Fibroblast of lung (primary cell): ENCODE data around the gene POGZ. TPM values are rescaled to one million over a fixed set of nuclear protein-coding genes. Genes with fewer than 3 reads are reported as not detected.

Source experiments
- DNase-seq, 2 donors: peaks; one replicate each; pipeline versions ENCODE4 v3.0.0 to v3.0.0-alpha.2; 2010; ENCODE audit warnings: low read depth in 2 of 2
- H2AFZ ChIP-seq: 2 replicates; pipeline ENCODE4 v1.5.1; 2012; ENCODE audit warnings: low read length, control low read depth, inconsistent platforms
- H3K27ac ChIP-seq: 2 replicates; pipeline ENCODE4 v1.5.1; 2011; ENCODE audit warnings: low read length, control low read depth; ENCODE audit not compliant: insufficient read depth
- H3K27me3 ChIP-seq: 2 replicates; pipeline ENCODE4 v1.5.1; 2011; ENCODE audit warnings: mild to moderate bottlenecking, low read length; ENCODE audit not compliant: control insufficient read depth, insufficient read depth
- H3K36me3 ChIP-seq: 2 replicates; pipeline ENCODE4 v1.5.1; 2011; ENCODE audit warnings: low read length; ENCODE audit not compliant: control insufficient read depth, insufficient read depth
- H3K4me1 ChIP-seq: 2 replicates; pipeline ENCODE4 v1.5.1; 2011; ENCODE audit warnings: low read length; ENCODE audit not compliant: control insufficient read depth, insufficient read depth; ENCODE audit errors: extremely low read depth
- H3K4me2 ChIP-seq: 2 replicates; pipeline ENCODE4 v1.5.1; 2011; ENCODE audit warnings: low read length, control low read depth; ENCODE audit not compliant: insufficient read depth; ENCODE audit errors: extremely low read depth
- H3K4me3 ChIP-seq, 4 experiments: fragments of 200-600 bp in 1 of 4; sonication (generic) in 1 of 4; replicated peaks in 1 of 4; 2 replicates each; pipeline ENCODE4 v1.5.1; 2011 to 2016; ENCODE audit warnings: low read length in 4 of 4, low read depth in 3 of 4, mild to moderate bottlenecking in 3 of 4, control low read depth in 2 of 4, inconsistent platforms in 1 of 4, mixed read lengths in 1 of 4; ENCODE audit not compliant: insufficient read depth in 1 of 4; ENCODE audit errors: control extremely low read depth in 1 of 4
- H3K79me2 ChIP-seq: 2 replicates; pipeline ENCODE4 v1.5.1; 2012; ENCODE audit warnings: mild to moderate bottlenecking, low read length, inconsistent platforms; ENCODE audit not compliant: control insufficient read depth, insufficient read depth
- H3K9ac ChIP-seq: 2 replicates; pipeline ENCODE4 v1.5.1; 2011; ENCODE audit warnings: mild to moderate bottlenecking, low read length, control low read depth; ENCODE audit not compliant: insufficient read depth
- H3K9me3 ChIP-seq: 2 replicates; pipeline ENCODE4 v1.5.1; 2012; ENCODE audit warnings: low read depth, low read length; ENCODE audit not compliant: control insufficient read depth, insufficient read depth
- H4K20me1 ChIP-seq: 2 replicates; pipeline ENCODE4 v1.5.1; 2011; ENCODE audit warnings: low read length; ENCODE audit not compliant: control insufficient read depth, insufficient read depth; ENCODE audit errors: extremely low read depth
- EZH2 ChIP-seq: IDR thresholded peaks from 2 replicates; pipeline ENCODE4 v1.5.1; 2012; ENCODE audit warnings: low read length, control low read depth, mild to moderate bottlenecking; ENCODE audit errors: missing control alignments
- polyA plus RNA-seq, 2 donors: library from polyadenylated mRNA; depleted of rRNA in 1 of 2; stranded (reverse) in 1 of 2; unstranded in 1 of 2; fragments of >200 nt; gene quantifications; 2 replicates each; pipeline ENCODE4 v1.2.1, GENCODE V29; 2011 to 2012; ENCODE audit warnings: missing spikeins in 1 of 2
- total RNA-seq: library from RNA; depleted of rRNA; stranded (reverse); fragments of >200 nt; gene quantifications from 2 replicates; pipeline ENCODE4 v1.2.1, GENCODE V29; 2014
- TF ChIP-seq, protein P1 (sequence below), 2 donors: IDR thresholded peaks in 1 of 2; conservative IDR thresholded peaks in 1 of 2; 1 replicate in 1 of 2; 2 replicates in 1 of 2; pipeline ENCODE4 v1.5.1; 2011 to 2012; ENCODE audit warnings: low read length in 2 of 2, control low read depth in 1 of 2, inconsistent platforms in 1 of 2, low read depth in 1 of 2, mild to moderate bottlenecking in 1 of 2

POGZ gene
- total and polyA plus RNA-seq, 2 donors (not counting 1 experiment from before 2014, with no cell fraction given), result 21.6 to 27.6 TPM

DNA sequence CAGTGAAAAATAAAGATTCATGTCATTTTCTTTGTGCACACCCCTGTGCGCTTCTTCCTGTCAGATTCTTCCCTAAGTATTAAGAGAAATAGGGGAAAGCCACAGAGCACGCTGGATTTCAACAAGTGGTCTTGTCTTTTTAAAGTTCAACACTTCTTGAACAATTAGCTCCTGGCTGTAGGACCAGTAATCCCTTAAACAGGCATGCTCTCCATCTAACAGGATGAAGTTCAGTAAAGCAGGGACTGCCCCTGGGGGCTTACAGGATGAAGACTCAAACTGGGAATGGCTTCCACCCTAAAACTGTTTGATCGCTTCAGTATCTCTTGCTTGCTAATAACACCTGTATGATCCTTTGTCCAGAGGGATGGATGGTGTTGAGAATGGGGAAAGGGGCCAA lies 55.7 kb downstream of the POGZ start:
- Histone ChIP-seq H3K4me1 (peaks cover 8% of the 10 kb centered on the region), H3K4me3 (no peak overlapping the region), H3K79me2 (peaks cover 20% of the 10 kb centered on the region), H3K27ac (no peak overlapping the region), H3K9me3 (no peaks in the 10 kb centered on the region), H3K36me3 (peaks cover 22% of the 10 kb centered on the region), H3K4me2 (no peak overlapping the region), H3K9ac (no peak overlapping the region), H2AFZ (no peak overlapping the region), H4K20me1 (peaks cover 2% of the 10 kb centered on the region), H3K27me3 (no peaks in the 10 kb centered on the region)
- DNase-seq, result no peak
- no peak for TF ChIP-seq EZH2
- TF ChIP-seq, protein P1, sequence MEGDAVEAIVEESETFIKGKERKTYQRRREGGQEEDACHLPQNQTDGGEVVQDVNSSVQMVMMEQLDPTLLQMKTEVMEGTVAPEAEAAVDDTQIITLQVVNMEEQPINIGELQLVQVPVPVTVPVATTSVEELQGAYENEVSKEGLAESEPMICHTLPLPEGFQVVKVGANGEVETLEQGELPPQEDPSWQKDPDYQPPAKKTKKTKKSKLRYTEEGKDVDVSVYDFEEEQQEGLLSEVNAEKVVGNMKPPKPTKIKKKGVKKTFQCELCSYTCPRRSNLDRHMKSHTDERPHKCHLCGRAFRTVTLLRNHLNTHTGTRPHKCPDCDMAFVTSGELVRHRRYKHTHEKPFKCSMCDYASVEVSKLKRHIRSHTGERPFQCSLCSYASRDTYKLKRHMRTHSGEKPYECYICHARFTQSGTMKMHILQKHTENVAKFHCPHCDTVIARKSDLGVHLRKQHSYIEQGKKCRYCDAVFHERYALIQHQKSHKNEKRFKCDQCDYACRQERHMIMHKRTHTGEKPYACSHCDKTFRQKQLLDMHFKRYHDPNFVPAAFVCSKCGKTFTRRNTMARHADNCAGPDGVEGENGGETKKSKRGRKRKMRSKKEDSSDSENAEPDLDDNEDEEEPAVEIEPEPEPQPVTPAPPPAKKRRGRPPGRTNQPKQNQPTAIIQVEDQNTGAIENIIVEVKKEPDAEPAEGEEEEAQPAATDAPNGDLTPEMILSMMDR (conservative IDR thresholded peaks at IDR 0.05 in 1 of 2, IDR thresholded peaks at IDR 0.05 in 1 of 2; ENCODE audit: low read depth in 1 of 2, low read length in 2 of 2), result no peak

GRCh38 chr1:151402764-151403163 lies 56.5 kb downstream of the POGZ start:
- Histone ChIP-seq H3K9ac (no peak overlapping the region), H3K79me2 (peaks cover 20% of the 10 kb centered on the region), H3K4me3 (no peak overlapping the region), H4K20me1 (peaks cover 2% of the 10 kb centered on the region), H2AFZ (no peak overlapping the region), H3K36me3 (peaks cover 20% of the 10 kb centered on the region), H3K27ac (no peak overlapping the region), H3K9me3 (no peaks in the 10 kb centered on the region), H3K27me3 (no peaks in the 10 kb centered on the region), H3K4me1 (peaks cover 8% of the 10 kb centered on the region), H3K4me2 (no peak overlapping the region)
- TF ChIP-seq EZH2, result no peak
- TF ChIP-seq, protein P1 (conservative IDR thresholded peaks at IDR 0.05 in 1 of 2, IDR thresholded peaks at IDR 0.05 in 1 of 2; ENCODE audit: low read depth in 1 of 2, low read length in 2 of 2), result no peak
- DNase-seq, result no peak

DNA sequence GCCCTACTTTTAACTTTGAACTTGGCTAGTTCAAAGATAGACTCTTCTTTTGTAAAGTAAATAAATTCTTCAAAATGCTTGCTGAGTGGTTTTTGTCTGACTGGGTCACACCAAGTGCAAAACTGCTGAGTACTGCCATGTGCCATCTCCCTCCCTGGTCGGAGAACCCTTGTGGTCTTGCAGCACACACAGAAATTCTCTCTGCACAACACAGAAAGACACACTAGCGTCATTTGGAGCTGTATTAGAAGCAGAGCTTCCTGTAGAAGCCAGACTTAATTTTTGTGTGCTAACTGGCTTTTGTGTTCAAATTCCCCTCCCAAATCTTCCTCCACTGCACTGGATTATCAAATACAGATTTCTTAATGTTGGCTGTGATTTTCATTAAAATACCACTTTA lies 57.4 kb downstream of the POGZ start:
- DNase-seq, result no peak
- no peak overlapping the region for H3K27ac ChIP-seq
- H2AFZ ChIP-seq, result no peak overlapping the region
- TF ChIP-seq, protein P1 (conservative IDR thresholded peaks at IDR 0.05 in 1 of 2, IDR thresholded peaks at IDR 0.05 in 1 of 2; ENCODE audit: low read depth in 1 of 2, low read length in 2 of 2), result no peak
- no peak for TF ChIP-seq EZH2
- H3K79me2 ChIP-seq, result peaks cover 20% of the 10 kb centered on the region
- no peaks in the 10 kb centered on the region for H3K9me3 ChIP-seq
- H3K4me2 ChIP-seq, result no peak overlapping the region
- peaks cover 8% of the 10 kb centered on the region for H3K4me1 ChIP-seq
- H4K20me1 ChIP-seq, result peaks cover 2% of the 10 kb centered on the region
- H3K36me3 ChIP-seq, result peaks cover 20% of the 10 kb centered on the region
- H3K9ac ChIP-seq, result no peak overlapping the region
- H3K4me3 ChIP-seq, result no peak overlapping the region
- H3K27me3 ChIP-seq, result no peaks in the 10 kb centered on the region
